CD14-positive monocyte (primary cell): ENCODE results near the gene SNAP47. TPM values are rescaled to one million over a fixed set of nuclear protein-coding genes. Genes with fewer than 3 reads are reported as not detected.

Experiments
- DNase-seq, 3 donors: peaks; one replicate each; pipeline ENCODE4 v3.0.0-alpha.2; 2011 to 2022
- H2AFZ ChIP-seq: 2 replicates; pipeline ENCODE4 v1.6.0; 2012; ENCODE audit warnings: mild to moderate bottlenecking, low read depth, low read length, inconsistent platforms; ENCODE audit not compliant: insufficient read depth, poor library complexity, severe bottlenecking
- H3K27ac ChIP-seq, 2 donors: 1 replicate in 1 of 2; 2 replicates in 1 of 2; pipeline ENCODE4 v1.5.1; 2012 to 2013; ENCODE audit warnings: low read length in 2 of 2, control low read depth in 1 of 2, inconsistent platforms in 1 of 2, low read depth in 1 of 2, mild to moderate bottlenecking in 1 of 2
- H3K27me3 ChIP-seq, 2 donors: one replicate each; pipeline versions ENCODE4 v1.6.0 to v1.6.1; 2011 to 2013; ENCODE audit warnings: low read length in 2 of 2; ENCODE audit not compliant: control insufficient read depth in 2 of 2, insufficient read depth in 2 of 2
- H3K36me3 ChIP-seq, 2 donors: replicated peaks in 1 of 2; 1 replicate in 1 of 2; 2 replicates in 1 of 2; pipeline versions ENCODE4 v1.5.1 to v1.6.1; 2012 to 2013; ENCODE audit warnings: low read length in 2 of 2, control low read depth in 1 of 2, inconsistent platforms in 1 of 2, mild to moderate bottlenecking in 1 of 2; ENCODE audit not compliant: insufficient read depth in 2 of 2, control insufficient read depth in 1 of 2
- H3K4me1 ChIP-seq, 2 donors: 1 replicate in 1 of 2; 2 replicates in 1 of 2; pipeline versions ENCODE4 v1.5.1 to v1.6.1; 2012 to 2013; ENCODE audit warnings: low read length in 2 of 2, control low read depth in 1 of 2, inconsistent platforms in 1 of 2, mild to moderate bottlenecking in 1 of 2, moderate library complexity in 1 of 2; ENCODE audit not compliant: insufficient read depth in 2 of 2, control insufficient read depth in 1 of 2
- H3K4me2 ChIP-seq: replicated peaks from 2 replicates; pipeline ENCODE3; 2012; ENCODE audit warnings: low read length, moderate library complexity, mild to moderate bottlenecking; ENCODE audit not compliant: poor library complexity, severe bottlenecking; ENCODE audit errors: extremely low read depth
- H3K4me3 ChIP-seq, 3 experiments: fragments of 200-600 bp in 1 of 3; sonication (generic) in 1 of 3; replicated peaks in 1 of 3; 1 replicate in 2 of 3; 2 replicates in 1 of 3; pipeline ENCODE4 v1.5.1; 2011 to 2013; ENCODE audit warnings: low read length in 3 of 3, mild to moderate bottlenecking in 3 of 3, control low read depth in 2 of 3, low read depth in 2 of 3, inconsistent platforms in 1 of 3, moderate library complexity in 1 of 3
- H3K79me2 ChIP-seq: 2 replicates; pipeline ENCODE4 v1.6.0; 2012; ENCODE audit warnings: mild to moderate bottlenecking, control low read depth, inconsistent platforms, low read length, moderate library complexity; ENCODE audit not compliant: insufficient read depth
- H3K9ac ChIP-seq: 2 replicates; pipeline ENCODE4 v1.6.0; 2017; ENCODE audit warnings: low read length, mild to moderate bottlenecking; ENCODE audit not compliant: insufficient read depth, poor library complexity, severe bottlenecking
- H3K9me3 ChIP-seq, 2 donors: replicated peaks in 1 of 2; 1 replicate in 1 of 2; 2 replicates in 1 of 2; pipeline versions ENCODE4 v1.5.1 to v1.6.1; 2012 to 2013; ENCODE audit warnings: low read length in 2 of 2, control low read depth in 1 of 2; ENCODE audit not compliant: control insufficient read depth in 1 of 2, insufficient read depth in 1 of 2
- H4K20me1 ChIP-seq: 2 replicates; pipeline ENCODE4 v1.6.0; 2012; ENCODE audit warnings: mild to moderate bottlenecking, low read length, control low read depth, moderate library complexity; ENCODE audit not compliant: insufficient read depth
- H3K27ac Mint-ChIP-seq, 7 donors: one replicate each; pipeline ENCODE4 v1.8.0; 2020; ENCODE audit warnings: mild to moderate bottlenecking in 7 of 7, mixed read lengths in 7 of 7, moderate library complexity in 6 of 7, inconsistent platforms in 2 of 7
- H3K27me3 Mint-ChIP-seq, 3 donors: one replicate each; pipeline ENCODE4 v1.8.0; 2021 to 2022; ENCODE audit warnings: low read depth in 3 of 3, mild to moderate bottlenecking in 3 of 3, mixed read lengths in 3 of 3, moderate library complexity in 3 of 3, inconsistent platforms in 1 of 3
- H3K36me3 Mint-ChIP-seq, 2 donors: one replicate each; pipeline ENCODE4 v1.8.0; 2020; ENCODE audit warnings: mixed read lengths in 2 of 2, inconsistent platforms in 1 of 2, mild to moderate bottlenecking in 1 of 2
- H3K4me1 Mint-ChIP-seq: one replicate; pipeline ENCODE4 v1.8.0; 2020; ENCODE audit warnings: mild to moderate bottlenecking, mixed read lengths
- H3K4me3 Mint-ChIP-seq, 2 donors: one replicate each; pipeline ENCODE4 v1.8.0; 2020; ENCODE audit warnings: mild to moderate bottlenecking in 2 of 2, mixed read lengths in 2 of 2, moderate library complexity in 1 of 2
- H3K9me3 Mint-ChIP-seq, 7 donors: one replicate each; pipeline ENCODE4 v1.8.0; 2020 to 2022; ENCODE audit warnings: mixed read lengths in 7 of 7, mild to moderate bottlenecking in 6 of 7, moderate library complexity in 6 of 7, inconsistent platforms in 2 of 7
- CTCF ChIP-seq: fragments of 200-600 bp; IDR thresholded peaks from one replicate; pipeline ENCODE4 v1.8.0; 2022; ENCODE audit warnings: antibody characterized with exemption, mild to moderate bottlenecking
- WGBS: methylation state at CpG from one replicate; pipeline ENCODE4 v1.1.5; 2013; ENCODE audit warnings: missing lambda C conversion rate; ENCODE audit not compliant: insufficient coverage; 5-methylcytosine and 5-hydroxymethylcytosine counted together
- intact Hi-C, 2 donors: fragments of 100-400 bp; cut with micrococcal nuclease; formaldehyde crosslinking; loops; one replicate each; pipeline versions ENCODE4 v1.15.0 to v1.15.1; 2023
- polyA plus RNA-seq, 3 donors: library from polyadenylated mRNA; depleted of rRNA in 1 of 3; unstranded in 2 of 3; stranded (reverse) in 1 of 3; fragments of 300-500 nt in 2 of 3; fragments of >200 nt in 1 of 3; fragmentation: Illumina TruSeq in 2 of 3; gene quantifications; 1 replicate in 2 of 3; 2 replicates in 1 of 3; pipeline ENCODE4 v1.2.3, GENCODE V29; 2012 to 2021

SNAP47 gene
- polyA plus RNA-seq, 3 donors, result 15.4 to 25.0 (median 20.5) TPM

GRCh38 chr1:227794817-227795192 lies 59.6 kb downstream of the SNAP47 start:
- no peaks in the 10 kb centered on the region for H3K4me1 ChIP-seq
- H3K27ac ChIP-seq, result no peak overlapping the region
- no peaks in the 10 kb centered on the region for H3K79me2 ChIP-seq
- Mint-ChIP-seq H3K9me3 (no peaks in the 10 kb centered on the region), H3K27me3 (peaks cover 0 to 10% (median 7%) of the 10 kb centered on the region in 3 donors), H3K27ac (no peak overlapping the region), H3K4me3 (no peak overlapping the region), H3K4me1 (no peaks in the 10 kb centered on the region), H3K36me3 (no peaks in the 10 kb centered on the region)
- intact Hi-C loops, result no loop called here
- no peak overlapping the region for H3K4me2 ChIP-seq
- H3K27me3 ChIP-seq, result peaks cover 0 to 3% of the 10 kb centered on the region in 2 donors
- H4K20me1 ChIP-seq, result no peaks in the 10 kb centered on the region
- DNase-seq, result no peak
- no peaks in the 10 kb centered on the region for H3K36me3 ChIP-seq
- no peak overlapping the region for H2AFZ ChIP-seq
- H3K9ac ChIP-seq, result no peak overlapping the region
- no peak overlapping the region for H3K4me3 ChIP-seq
- H3K9me3 ChIP-seq, result no peaks in the 10 kb centered on the region
- WGBS, result 80% methylated on average over 4 of the region's 11 CpGs
- no peak for TF ChIP-seq CTCF

GRCh38 chr1:227795732-227796131 lies 60.5 kb downstream of the SNAP47 start:
- no peak overlapping the region for H3K4me3 ChIP-seq
- no peaks in the 10 kb centered on the region for H3K9me3 ChIP-seq
- no peaks in the 10 kb centered on the region for H3K9me3 Mint-ChIP-seq
- no peaks in the 10 kb centered on the region for H3K79me2 ChIP-seq
- H3K27me3 Mint-ChIP-seq, result peaks cover 0 to 10% (median 3%) of the 10 kb centered on the region in 3 donors
- DNase-seq, result no peak
- H3K4me1 Mint-ChIP-seq, result no peaks in the 10 kb centered on the region
- WGBS, result 89% methylated on average over 3 of the region's 6 CpGs
- no peaks in the 10 kb centered on the region for H3K36me3 ChIP-seq
- H3K27ac Mint-ChIP-seq, result no peak overlapping the region
- H2AFZ ChIP-seq, result no peak overlapping the region
- no peak overlapping the region for H3K27ac ChIP-seq
- H4K20me1 ChIP-seq, result no peaks in the 10 kb centered on the region
- no peaks in the 10 kb centered on the region for H3K4me1 ChIP-seq
- H3K4me3 Mint-ChIP-seq, result no peak overlapping the region
- intact Hi-C loops, result no loop called here
- H3K9ac ChIP-seq, result no peak overlapping the region
- no peaks in the 10 kb centered on the region for H3K36me3 Mint-ChIP-seq
- TF ChIP-seq CTCF, result no peak
- H3K4me2 ChIP-seq, result no peak overlapping the region
- H3K27me3 ChIP-seq, result no peaks in the 10 kb centered on the region
